ENCODE results near the gene ZMYND19.

GRCh38 chr9:137612741-137613142 lies 22.4 kb upstream of the ZMYND19 start:
- no peak for TF ChIP-seq MYC (IDR thresholded peaks at IDR 0.05; ENCODE audit: low read depth, low read length)
- TF ChIP-seq POLR2AphosphoS5 (IDR thresholded peaks at IDR 0.05; ENCODE audit: insufficient read depth, low read depth, low read length) = no peak
- TF ChIP-seq, protein P1, sequence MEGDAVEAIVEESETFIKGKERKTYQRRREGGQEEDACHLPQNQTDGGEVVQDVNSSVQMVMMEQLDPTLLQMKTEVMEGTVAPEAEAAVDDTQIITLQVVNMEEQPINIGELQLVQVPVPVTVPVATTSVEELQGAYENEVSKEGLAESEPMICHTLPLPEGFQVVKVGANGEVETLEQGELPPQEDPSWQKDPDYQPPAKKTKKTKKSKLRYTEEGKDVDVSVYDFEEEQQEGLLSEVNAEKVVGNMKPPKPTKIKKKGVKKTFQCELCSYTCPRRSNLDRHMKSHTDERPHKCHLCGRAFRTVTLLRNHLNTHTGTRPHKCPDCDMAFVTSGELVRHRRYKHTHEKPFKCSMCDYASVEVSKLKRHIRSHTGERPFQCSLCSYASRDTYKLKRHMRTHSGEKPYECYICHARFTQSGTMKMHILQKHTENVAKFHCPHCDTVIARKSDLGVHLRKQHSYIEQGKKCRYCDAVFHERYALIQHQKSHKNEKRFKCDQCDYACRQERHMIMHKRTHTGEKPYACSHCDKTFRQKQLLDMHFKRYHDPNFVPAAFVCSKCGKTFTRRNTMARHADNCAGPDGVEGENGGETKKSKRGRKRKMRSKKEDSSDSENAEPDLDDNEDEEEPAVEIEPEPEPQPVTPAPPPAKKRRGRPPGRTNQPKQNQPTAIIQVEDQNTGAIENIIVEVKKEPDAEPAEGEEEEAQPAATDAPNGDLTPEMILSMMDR (IDR thresholded peaks at IDR 0.05; ENCODE audit: extremely low read depth in 1 of 2, insufficient read depth in 1 of 2, low read depth in 1 of 2, low read length in 2 of 2) = no peak
- no peak for TF ChIP-seq POLR2A (IDR thresholded peaks at IDR 0.05; ENCODE audit: low read depth, low read length)
- TF ChIP-seq EZH2 (IDR thresholded peaks at IDR 0.05; ENCODE audit: borderline replicate concordance, low read depth, low read length, severe bottlenecking) = no peak
- no peak for TF ChIP-seq MAX (IDR thresholded peaks at IDR 0.05; ENCODE audit: insufficient read depth, insufficient read length)
